Nephron progenitor cell (in vitro differentiated cells): Measurements from ENCODE around the gene CEP55.

ENCODE experiments used
- DNase-seq: peaks from one replicate; pipeline ENCODE4 v3.0.0; 2021
- H3K27ac Mint-ChIP-seq: 2 replicates; pipeline ENCODE4 v1.8.0; 2021; ENCODE audit warnings: mild to moderate bottlenecking, moderate library complexity, mixed read lengths
- H3K27me3 Mint-ChIP-seq: 2 replicates; pipeline ENCODE4 v1.8.0; 2021; ENCODE audit warnings: mild to moderate bottlenecking, low read depth, mixed read lengths; ENCODE audit not compliant: poor library complexity
- H3K36me3 Mint-ChIP-seq: 2 replicates; pipeline ENCODE4 v1.8.0; 2021; ENCODE audit warnings: low read depth, mixed read lengths
- H3K4me1 Mint-ChIP-seq: 2 replicates; pipeline ENCODE4 v1.8.0; 2021; ENCODE audit warnings: mixed read lengths
- H3K4me3 Mint-ChIP-seq: 2 replicates; pipeline ENCODE4 v1.8.0; 2021; ENCODE audit warnings: mild to moderate bottlenecking, moderate library complexity, mixed read lengths
- H3K9me3 Mint-ChIP-seq: 2 replicates; pipeline ENCODE4 v1.8.0; 2021; ENCODE audit warnings: mild to moderate bottlenecking, moderate library complexity, mixed read lengths
- CTCF ChIP-seq: fragments of 200-600 bp; sonication (generic); IDR thresholded peaks from 2 replicates; pipeline ENCODE4 v1.5.0; 2021; ENCODE audit warnings: antibody characterized with exemption

Gene CEP55

GRCh38 chr10:93566435-93567276 is 70.2 kb downstream of the CEP55 start, which contains the start of gene FFAR4:
TSS of gene FFAR4 (plus strand) at chr10:93566665. CDS start at chr10:93566721, 56 bp downstream.
- Mint-ChIP-seq H3K4me1 (peaks cover 19% of the 10 kb centered on the region), H3K27me3 (peaks cover 95% of the 10 kb centered on the region), H3K27ac (no peak within 1 kb of the TSS), H3K9me3 (no peaks in the 10 kb centered on the region), H3K36me3 (no peaks in the 10 kb centered on the region), H3K4me3 (peak within 1 kb of the TSS; percentile 83)
- peak; percentile 55 for DNase-seq
- TF ChIP-seq CTCF: no peak

GRCh38 chr10:93567277-93568104 is 71.1 kb downstream of the CEP55 start:
- Mint-ChIP-seq H3K4me3 (peak overlapping the region; percentile 83), H3K9me3 (no peaks in the 10 kb centered on the region), H3K27ac (no peak overlapping the region), H3K36me3 (no peaks in the 10 kb centered on the region), H3K27me3 (peaks cover 95% of the 10 kb centered on the region), H3K4me1 (peaks cover 19% of the 10 kb centered on the region)
- DNase-seq: no peak
- TF ChIP-seq CTCF: no peak

GRCh38 chr10:93568105-93568390 is 71.6 kb downstream of the CEP55 start:
- peak overlapping the region; percentile 83 for H3K4me3 Mint-ChIP-seq
- peaks cover 20% of the 10 kb centered on the region for H3K4me1 Mint-ChIP-seq
- no peak overlapping the region for H3K27ac Mint-ChIP-seq
- no peaks in the 10 kb centered on the region for H3K36me3 Mint-ChIP-seq
- DNase-seq: no peak
- no peak for TF ChIP-seq CTCF
- H3K9me3 Mint-ChIP-seq: no peaks in the 10 kb centered on the region
- peaks cover 97% of the 10 kb centered on the region for H3K27me3 Mint-ChIP-seq

GRCh38 chr10:93570383-93570782 is 74.0 kb downstream of the CEP55 start:
- Mint-ChIP-seq H3K36me3 (no peaks in the 10 kb centered on the region), H3K9me3 (no peaks in the 10 kb centered on the region), H3K4me1 (peaks cover 27% of the 10 kb centered on the region), H3K27me3 (peaks cover 95% of the 10 kb centered on the region), H3K4me3 (no peak overlapping the region), H3K27ac (no peak overlapping the region)
- TF ChIP-seq CTCF: no peak
- no peak for DNase-seq

GRCh38 chr10:93572606-93573005 is 76.2 kb downstream of the CEP55 start:
- no peak for TF ChIP-seq CTCF
- Mint-ChIP-seq H3K4me1 (peaks cover 16% of the 10 kb centered on the region), H3K27ac (no peak overlapping the region), H3K27me3 (peaks cover 85% of the 10 kb centered on the region), H3K9me3 (no peaks in the 10 kb centered on the region), H3K36me3 (no peaks in the 10 kb centered on the region), H3K4me3 (no peak overlapping the region)
- DNase-seq: no peak
